ENCODE results near the gene LMNA. TPM values are rescaled to one million over a fixed set of nuclear protein-coding genes. Genes with fewer than 3 reads are reported as not detected.

The LMNA gene
- 100 to 1,000 TPM; 263 to 334 (median 308) TPM for total RNA-seq
- long read RNA-seq, donor 1, transcript LMNA-206 (12 exons, 3,190 nt) = major isoform, 290 of 544 reads
- long read RNA-seq, donor 1, partial matches to known transcripts = 223 of 544 reads
- long read RNA-seq, donor 1, other reads (novel, unspliced or antisense) = 29 of 544 reads
- long read RNA-seq, donor 2, transcript LMNA-206 (12 exons, 3,190 nt) = major isoform, 90 of 236 reads
- long read RNA-seq, donor 2, partial matches to known transcripts = 129 of 236 reads
- long read RNA-seq, donor 2, other reads (novel, unspliced or antisense) = 17 of 236 reads

DNA sequence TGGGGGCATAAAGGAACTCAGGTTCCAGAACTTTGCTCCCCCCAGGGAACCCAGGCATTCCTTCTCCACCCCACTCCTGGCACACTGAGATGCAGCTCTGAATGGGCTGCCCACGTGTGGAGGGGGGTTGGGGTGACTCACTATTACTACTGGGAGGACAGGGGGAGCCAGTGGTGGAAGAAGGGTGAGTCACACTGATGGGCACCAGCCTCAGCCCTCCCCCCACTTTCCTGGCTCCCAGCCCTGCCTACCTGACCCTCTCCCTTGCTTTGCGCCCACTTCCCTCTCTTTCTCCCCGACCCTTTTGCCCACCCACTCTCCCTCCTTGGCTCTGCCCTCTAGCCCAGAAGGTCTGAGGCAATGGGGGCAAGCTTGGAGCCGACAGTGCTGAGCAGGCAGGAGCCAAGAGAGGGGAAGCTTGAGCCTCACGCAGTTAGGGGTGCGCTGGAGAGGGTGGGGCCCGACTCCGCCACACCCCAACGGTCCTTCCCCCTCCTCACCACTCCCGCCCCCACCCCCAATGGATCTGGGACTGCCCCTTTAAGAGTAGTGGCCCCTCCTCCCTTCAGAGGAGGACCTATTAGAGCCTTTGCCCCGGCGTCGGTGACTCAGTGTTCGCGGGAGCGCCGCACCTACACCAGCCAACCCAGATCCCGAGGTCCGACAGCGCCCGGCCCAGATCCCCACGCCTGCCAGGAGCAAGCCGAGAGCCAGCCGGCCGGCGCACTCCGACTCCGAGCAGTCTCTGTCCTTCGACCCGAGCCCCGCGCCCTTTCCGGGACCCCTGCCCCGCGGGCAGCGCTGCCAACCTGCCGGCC lies at the start of gene LMNA:
Gene LMNA, plus strand, starts transcription at position 611 of the 818 bp plus-strand sequence. CDS start 208 bp downstream, outside the sequence.
- intact Hi-C loops (cut with DNase I, micrococcal nuclease) = no loop called here
- ATAC-seq (peak; percentile 80), DNase-seq (peak; percentile 93 to 95 (median 94))
- no peak for TF ChIP-seq CTCF (IDR thresholded peaks at IDR 0.05)
- peak within 1 kb of the TSS; percentile 97 for H3K4me3 ChIP-seq
- no peaks in the 10 kb centered on the region for H3K36me3 ChIP-seq (ENCODE audit: low read depth)
- peaks cover 30% of the 10 kb centered on the region for H3K4me1 ChIP-seq (ENCODE audit: low read depth)
- no peaks in the 10 kb centered on the region for H3K9me3 ChIP-seq

- ATAC-seq (no peak), DNase-seq (no peak)
- H3K4me3 ChIP-seq = no peak overlapping the region
- no peaks in the 10 kb centered on the region for H3K9me3 ChIP-seq
- no peaks in the 10 kb centered on the region for H3K36me3 ChIP-seq (ENCODE audit: low read depth)
- peaks cover 1% of the 10 kb centered on the region for H3K4me1 ChIP-seq (ENCODE audit: low read depth)
- intact Hi-C loops (cut with DNase I, micrococcal nuclease) = no loop called here
- TF ChIP-seq CTCF (IDR thresholded peaks at IDR 0.05) = no peak
Observed at GRCh38 chr1:156065212-156065611, 49.3 kb upstream of the LMNA start.

- Histone ChIP-seq H3K4me1 (ENCODE audit: low read depth) (no peaks in the 10 kb centered on the region), H3K4me3 (no peak overlapping the region), H3K36me3 (ENCODE audit: low read depth) (no peaks in the 10 kb centered on the region), H3K9me3 (no peaks in the 10 kb centered on the region)
- no peak for TF ChIP-seq CTCF (IDR thresholded peaks at IDR 0.05)
- intact Hi-C loops (cut with DNase I, micrococcal nuclease) = no loop called here
- no peak for ATAC-seq
- DNase-seq = no peak
Observed at GRCh38 chr1:156065871-156066270, 48.6 kb upstream of the LMNA start.

GRCh38 chr1:156067262-156067661 lies 47.2 kb upstream of the LMNA start:
- ATAC-seq = no peak
- no peaks in the 10 kb centered on the region for H3K4me1 ChIP-seq (ENCODE audit: low read depth)
- no peak for TF ChIP-seq CTCF (IDR thresholded peaks at IDR 0.05)
- H3K36me3 ChIP-seq (ENCODE audit: low read depth) = no peaks in the 10 kb centered on the region
- intact Hi-C loops (cut with DNase I, micrococcal nuclease) = no loop called here
- no peak overlapping the region for H3K4me3 ChIP-seq
- H3K9me3 ChIP-seq = no peaks in the 10 kb centered on the region
- DNase-seq = no peak

DNA sequence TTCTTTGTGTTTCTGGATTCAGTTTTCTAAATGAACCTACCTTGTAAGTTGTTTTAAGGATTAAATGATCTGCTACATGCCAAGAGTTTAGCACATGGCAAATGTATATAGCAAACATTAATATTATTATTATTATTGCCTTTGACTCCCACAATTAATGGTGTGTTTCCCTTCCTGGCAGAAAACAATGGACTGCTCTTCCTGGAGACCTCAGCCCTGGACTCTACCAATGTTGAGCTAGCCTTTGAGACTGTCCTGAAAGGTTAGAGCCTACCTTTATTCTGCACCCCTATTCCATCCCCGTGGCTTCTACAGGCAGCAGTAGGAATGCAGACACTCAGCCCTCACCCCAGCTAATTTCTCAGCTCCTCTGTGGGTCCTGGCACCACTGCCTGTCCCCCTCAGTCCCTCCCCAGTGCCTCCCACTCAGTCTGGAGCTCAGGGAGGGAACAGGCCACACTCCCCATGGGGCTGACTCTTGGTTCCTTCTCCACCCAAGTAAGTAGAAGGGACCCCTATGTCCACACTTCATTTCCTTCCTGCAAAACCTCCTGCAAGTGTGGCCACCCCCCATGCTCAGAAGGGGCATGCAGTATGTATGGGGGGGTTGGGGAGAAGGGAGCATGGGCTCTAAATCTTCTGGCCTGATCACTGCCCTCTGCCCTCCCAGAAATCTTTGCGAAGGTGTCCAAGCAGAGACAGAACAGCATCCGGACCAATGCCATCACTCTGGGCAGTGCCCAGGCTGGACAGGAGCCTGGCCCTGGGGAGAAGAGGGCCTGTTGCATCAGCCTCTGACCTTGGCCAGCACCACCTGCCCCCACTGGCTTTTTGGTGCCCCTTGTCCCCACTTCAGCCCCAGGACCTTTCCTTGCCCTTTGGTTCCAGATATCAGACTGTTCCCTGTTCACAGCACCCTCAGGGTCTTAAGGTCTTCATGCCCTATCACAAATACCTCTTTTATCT lies 44.7 kb upstream of the LMNA start:
- ATAC-seq = no peak
- Histone ChIP-seq H3K4me3 (no peak overlapping the region), H3K36me3 (ENCODE audit: low read depth) (no peaks in the 10 kb centered on the region), H3K4me1 (ENCODE audit: low read depth) (no peaks in the 10 kb centered on the region), H3K9me3 (no peaks in the 10 kb centered on the region)
- TF ChIP-seq CTCF (IDR thresholded peaks at IDR 0.05) = no peak
- intact Hi-C loops (cut with DNase I, micrococcal nuclease) = no loop called here
- DNase-seq = no peak
